ENCODE data around the gene FUT4. TPM values are rescaled to one million over a fixed set of nuclear protein-coding genes. Genes with fewer than 3 reads are reported as not detected.

FUT4 gene
- polyA plus RNA-seq, 2 of the 4 experiments (the other 2 are of a cell fraction) = 1.6 to 1.8 TPM

GRCh38 chr11:94533206-94533605 lies 10.5 kb upstream of the FUT4 start:
- CTCF ChIA-PET = interaction anchor here (1.5 to 2.2 kb wide), 2 partner anchors 11 to 12 kb away, joined by 3 to 10 read pairs; partner anchors contain the start of gene FUT4
- FAIRE-seq (no peak), DNase-seq (ENCODE audit: low read depth in 1 of 2, low spot score in 1 of 2) (no peak), ATAC-seq (no peak)
- H3K9me3 ChIP-seq = no peaks in the 10 kb centered on the region
- peaks cover 9% of the 10 kb centered on the region; the same call in 1 of the 3 replicates for H3K4me1 ChIP-seq
- POLR2A ChIA-PET = no interaction called here
- H3K27ac ChIP-seq = no peak overlapping the region
- H3K4me3 ChIP-seq = no peak overlapping the region
- TF ChIP-seq POLR2A (IDR thresholded peaks at IDR 0.05; ENCODE audit: low read length) = no peak
- no peak for TF ChIP-seq CBX2 (IDR thresholded peaks at IDR 0.05; ENCODE audit: borderline replicate concordance, low read depth)
- TF ChIP-seq KDM1A (IDR thresholded peaks at IDR 0.05; ENCODE audit: low read depth) = no peak
- TF ChIP-seq FOSL2 (IDR thresholded peaks at IDR 0.05) = no peak
- TF ChIP-seq FOSL2 (CRISPR knock-in tag; IDR thresholded peaks at IDR 0.05) = no peak
- no peak for TF ChIP-seq REST (IDR thresholded peaks at IDR 0.05)
- TF ChIP-seq CHD2 (IDR thresholded peaks at IDR 0.05; ENCODE audit: low read length, partially characterized antibody) = no peak
- no peak for TF ChIP-seq CTCF (IDR thresholded peaks at IDR 0.05)
- no peak for TF ChIP-seq HMGXB4 (CRISPR knock-in tag; IDR thresholded peaks at IDR 0.05; ENCODE audit: borderline replicate concordance)
- TF ChIP-seq ELK1 (IDR thresholded peaks at IDR 0.05; ENCODE audit: low read depth, low read length) = no peak
- no peak for TF ChIP-seq MAZ (IDR thresholded peaks at IDR 0.05; ENCODE audit: borderline replicate concordance, low read depth, low read length)
- no peak for TF ChIP-seq ZC3H11A (IDR thresholded peaks at IDR 0.05)
- no peak for TF ChIP-seq RFX5 (IDR thresholded peaks at IDR 0.05)
- no peak for TF ChIP-seq EHF (CRISPR knock-in tag; IDR thresholded peaks at IDR 0.05)
- no peak overlapping the region for H3K4me2 ChIP-seq
- WGBS (ENCODE audit: missing lambda C conversion rate) = 95% methylated on average over 1 of the region's 1 CpG

GRCh38 chr11:94533696-94534630 lies 9.8 kb upstream of the FUT4 start:
- WGBS (ENCODE audit: missing lambda C conversion rate) = 74% methylated on average over 6 of the region's 6 CpGs
- ChIA-PET POLR2A (no interaction called here), CTCF (interaction anchor here (1.5 to 2.2 kb wide), 2 partner anchors 10 to 13 kb away, joined by 3 to 10 read pairs; partner anchors contain the start of gene FUT4)
- Histone ChIP-seq H3K9me3 (no peaks in the 10 kb centered on the region), H3K4me1 (peaks cover 9% of the 10 kb centered on the region; the same call in 1 of the 3 replicates), H3K4me2 (no peak overlapping the region), H3K27ac (no peak overlapping the region), H3K4me3 (no peak overlapping the region)
- ATAC-seq (no peak), DNase-seq (ENCODE audit: low read depth in 1 of 2, low spot score in 1 of 2) (no peak), FAIRE-seq (no peak)
- TF ChIP-seq CHD2 (IDR thresholded peaks at IDR 0.05; ENCODE audit: low read length, partially characterized antibody) = no peak
- TF ChIP-seq HEYL (CRISPR knock-in tag; IDR thresholded peaks at IDR 0.05) = no peak
- no peak for TF ChIP-seq NPAS2 (CRISPR knock-in tag; IDR thresholded peaks at IDR 0.05; ENCODE audit: borderline replicate concordance)
- no peak for TF ChIP-seq NR3C1 (IDR thresholded peaks at IDR 0.05)
- TF ChIP-seq HMGXB4 (CRISPR knock-in tag; IDR thresholded peaks at IDR 0.05; ENCODE audit: borderline replicate concordance) = no peak
- TF ChIP-seq PBX3 (IDR thresholded peaks at IDR 0.05) = no peak
- TF ChIP-seq ELK1 (IDR thresholded peaks at IDR 0.05; ENCODE audit: low read depth, low read length) = no peak
- no peak for TF ChIP-seq MAFK (IDR thresholded peaks at IDR 0.05; ENCODE audit: partially characterized antibody)
- no peak for TF ChIP-seq RCOR1 (IDR thresholded peaks at IDR 0.05; ENCODE audit: low read depth, low read length)
- no peak for TF ChIP-seq TFCP2L1 (CRISPR knock-in tag; IDR thresholded peaks at IDR 0.05)
- no peak for TF ChIP-seq POLR2AphosphoS2 (conservative IDR thresholded peaks at IDR 0.05; ENCODE audit: low read length)
